Activated CD8-positive, alpha-beta memory T cell treated with anti-CD3 and anti-CD28 coated beads, Interleukin-2, amount 50 U/mL, for 24 hours (primary cell): ENCODE results near the gene IL10RB.
"Not testable (repeated sequence)": the region's sequence is repeated elsewhere in the genome, so short reads cannot be mapped to it uniquely, and the experiment has no call there.

Experiments used
- DNase-seq: peaks from one replicate; pipeline ENCODE4 v3.0.0-alpha.2; 2020; ENCODE audit errors: extremely low read depth

The IL10RB gene

DNA sequence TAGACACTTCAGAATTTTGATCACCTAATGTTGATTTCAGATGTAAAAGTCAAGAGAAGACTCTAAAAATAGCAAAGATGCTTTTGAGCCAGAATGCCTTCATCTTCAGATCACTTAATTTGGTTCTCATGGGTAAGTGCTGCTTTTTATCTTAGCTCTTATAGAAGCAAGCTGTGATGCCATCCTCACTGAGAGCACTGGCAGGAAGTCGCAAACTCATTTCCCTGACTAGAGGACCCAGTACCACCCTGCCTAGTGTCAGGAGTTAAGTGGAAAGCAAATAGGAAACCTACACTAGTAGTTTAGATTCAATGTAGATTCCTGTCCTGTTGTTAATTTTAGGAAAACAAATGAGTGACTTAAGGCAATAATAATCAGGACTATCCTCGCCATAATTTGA lies 24.3 kb upstream of the IL10RB start:
- DNase-seq = no peak

DNA sequence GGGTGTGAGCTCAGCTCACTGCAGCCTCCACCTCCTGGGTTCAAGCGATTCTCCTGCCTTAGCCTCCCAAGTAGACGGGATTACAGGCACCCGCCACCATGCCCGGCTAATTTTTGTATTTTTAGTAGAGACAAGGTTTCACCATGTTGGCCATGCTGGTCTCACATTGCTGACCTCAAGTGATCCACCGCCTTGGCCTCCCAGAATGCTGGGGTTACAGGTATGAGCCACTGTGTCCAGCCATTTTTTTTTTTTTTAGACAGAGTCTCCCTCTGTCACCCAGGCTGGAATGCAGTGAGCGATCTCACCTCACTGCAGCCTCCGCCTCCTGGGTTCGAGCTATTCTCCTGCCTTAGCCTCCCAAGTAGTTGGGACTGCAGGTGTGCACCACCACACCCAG lies 23.3 kb upstream of the IL10RB start:
- not testable (repeated sequence) for DNase-seq

GRCh38 chr21:33244082-33244778 lies 21.9 kb upstream of the IL10RB start:
- DNase-seq = no peak

GRCh38 chr21:33244779-33245105 lies 21.4 kb upstream of the IL10RB start:
- DNase-seq = no peak

DNA sequence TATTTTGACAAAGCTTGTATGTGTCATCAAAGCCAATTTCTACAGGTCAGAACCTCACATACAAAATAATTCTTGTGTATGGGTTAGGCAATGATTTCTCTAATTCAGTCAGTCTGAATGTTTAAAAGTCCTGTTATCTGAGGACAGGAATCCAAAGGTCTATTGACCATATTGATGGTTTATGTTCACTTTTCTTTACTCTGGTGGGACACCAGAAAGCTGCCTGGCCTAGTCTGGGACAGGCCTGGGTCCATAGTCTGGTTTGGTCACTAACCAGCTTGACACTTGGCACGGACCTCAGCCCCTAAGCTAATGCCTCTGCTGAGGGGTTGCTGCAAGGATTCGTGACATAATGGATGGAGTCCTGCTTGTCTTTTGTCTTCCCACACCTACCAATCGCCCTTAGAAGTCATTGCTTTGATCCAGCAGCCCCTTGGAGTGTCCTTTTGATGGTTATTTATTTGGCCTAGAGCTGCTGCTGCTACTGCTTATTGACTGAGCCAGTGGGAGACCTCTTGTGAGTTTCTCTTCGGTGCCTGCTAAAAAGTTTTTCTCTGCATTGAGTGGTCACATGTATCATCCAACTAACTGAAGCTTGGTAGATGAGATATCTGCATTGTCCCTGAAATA lies 20.8 kb upstream of the IL10RB start:
- no peak for DNase-seq

DNA sequence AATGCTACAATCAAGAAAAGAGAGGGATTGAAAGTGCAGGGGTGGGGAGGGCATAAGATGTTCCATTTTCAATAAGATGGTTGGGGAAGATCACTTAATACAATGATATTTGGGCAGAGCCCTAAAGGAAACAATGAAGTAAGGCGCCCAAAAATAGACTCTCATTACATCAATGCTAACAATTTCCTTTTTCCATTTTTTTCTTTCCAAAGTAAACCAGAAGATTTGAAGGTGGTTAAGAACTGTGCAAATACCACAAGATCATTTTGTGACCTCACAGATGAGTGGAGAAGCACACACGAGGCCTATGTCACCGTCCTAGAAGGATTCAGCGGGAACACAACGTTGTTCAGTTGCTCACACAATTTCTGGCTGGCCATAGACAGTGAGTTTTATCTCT lies 19.7 kb upstream of the IL10RB start:
- no peak for DNase-seq

DNA sequence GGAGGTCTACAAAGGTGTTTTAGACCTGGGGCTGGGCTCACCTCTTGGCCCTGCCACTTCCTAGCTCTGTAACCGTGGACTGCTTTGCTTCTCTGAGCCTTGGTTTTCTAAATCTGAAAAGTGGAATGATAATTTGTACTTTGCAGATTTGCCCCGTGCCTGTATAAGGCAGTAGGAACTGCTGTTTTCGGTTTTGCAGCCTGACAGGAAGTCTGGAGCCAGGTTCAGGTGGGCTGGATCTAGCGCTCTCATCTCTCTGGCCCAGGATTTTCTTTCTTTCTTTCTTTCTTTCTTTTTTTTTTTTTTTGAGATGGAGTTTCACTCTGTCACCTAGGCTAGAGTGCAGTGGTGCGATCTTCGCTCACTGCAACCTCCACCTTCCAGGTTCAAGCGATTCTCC lies 19.2 kb upstream of the IL10RB start:
- no peak for DNase-seq

- DNase-seq = no peak
These were observed 18.6 kb upstream of the IL10RB start for GRCh38 chr21:33247599-33247998.

GRCh38 chr21:33249331-33250002 lies 16.7 kb upstream of the IL10RB start:
- no peak for DNase-seq

- DNase-seq = no peak
These were observed 15.0 kb upstream of the IL10RB start for GRCh38 chr21:33251119-33251518.

GRCh38 chr21:33253382-33253781 lies 12.8 kb upstream of the IL10RB start:
- not testable (repeated sequence) for DNase-seq

DNA sequence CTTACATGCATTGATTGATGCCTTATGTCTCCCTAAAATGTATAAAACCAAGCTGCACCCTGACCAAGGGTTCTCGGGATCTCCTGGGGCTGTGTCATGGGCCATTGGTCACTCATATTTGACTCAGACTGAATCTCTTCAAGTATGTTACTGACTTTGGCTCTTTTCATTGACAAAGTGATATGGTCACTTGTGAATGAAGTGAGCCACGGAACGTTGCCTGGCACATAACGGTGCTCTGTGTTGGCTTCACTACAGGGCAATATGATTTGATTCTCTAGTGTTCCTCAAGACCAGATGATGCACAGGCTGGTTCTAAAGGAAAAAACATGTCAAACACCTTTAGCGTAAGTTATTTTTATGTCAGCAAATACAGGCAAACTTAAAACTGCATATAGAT lies 11.4 kb upstream of the IL10RB start:
- DNase-seq = no peak

GRCh38 chr21:33255404-33255803 lies 10.8 kb upstream of the IL10RB start:
- DNase-seq = no peak

DNA sequence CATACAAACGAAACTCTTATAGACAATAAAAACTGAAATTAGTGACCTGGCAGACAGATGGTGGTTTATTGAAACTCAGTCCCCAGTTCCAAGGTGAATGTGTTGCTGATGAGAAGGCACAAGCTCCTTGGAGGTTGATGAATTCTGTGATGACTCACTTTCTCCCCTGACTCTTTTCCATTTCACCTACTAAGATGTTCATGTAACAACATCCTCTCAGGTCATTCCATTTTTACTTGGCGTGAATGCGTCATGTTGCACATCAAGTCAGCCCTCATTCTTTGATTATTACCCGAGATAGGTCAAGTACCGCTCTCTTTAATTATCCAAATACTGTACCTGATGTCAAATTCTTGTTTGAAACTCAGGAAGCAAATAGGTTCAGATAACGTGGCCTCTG lies 10.1 kb upstream of the IL10RB start:
- no peak for DNase-seq

GRCh38 chr21:33257094-33257803 lies 8.9 kb upstream of the IL10RB start:
- DNase-seq = no peak

- DNase-seq = no peak
These were observed 7.7 kb upstream of the IL10RB start for GRCh38 chr21:33258475-33258874.

DNA sequence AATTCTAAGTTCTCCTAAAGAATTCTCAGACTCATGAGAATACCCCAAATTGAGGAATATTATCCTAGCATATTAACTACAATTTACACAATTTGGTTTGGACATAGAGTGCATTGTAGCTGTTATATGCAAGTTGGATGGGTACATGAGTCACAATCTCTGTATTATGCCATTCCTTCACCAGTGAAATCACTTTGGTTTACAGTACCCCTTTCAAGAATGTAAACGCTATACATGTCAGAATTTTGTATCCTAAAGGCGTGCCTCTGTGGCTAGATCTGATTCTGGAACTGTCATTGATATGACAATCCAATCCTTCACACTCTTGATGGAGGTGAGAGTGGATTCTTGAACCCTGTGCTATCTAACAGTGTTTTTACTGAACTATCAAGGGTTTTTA lies 6.7 kb upstream of the IL10RB start:
- DNase-seq = no peak

- no peak for DNase-seq
These were observed 6.2 kb upstream of the IL10RB start for GRCh38 chr21:33259995-33260394.

DNA sequence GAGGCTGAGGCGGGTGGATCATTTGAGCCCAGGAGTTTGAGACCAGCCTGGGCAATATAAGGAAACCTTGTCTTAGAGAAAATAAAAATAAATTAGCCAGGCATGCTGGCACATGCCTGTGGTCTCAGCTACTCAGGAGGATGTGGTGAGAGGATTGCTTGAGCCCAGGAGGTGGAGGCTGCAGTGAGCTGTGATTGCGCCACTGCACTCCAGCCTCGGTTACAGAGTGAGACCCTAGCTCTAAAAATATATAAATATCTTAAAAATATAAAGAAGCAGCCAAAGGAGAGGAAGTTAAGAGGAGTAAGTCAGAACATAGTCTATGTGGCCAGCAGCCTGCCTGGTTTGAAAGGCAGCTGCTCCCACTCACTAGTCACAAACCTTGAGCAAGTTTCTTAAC lies 4.5 kb upstream of the IL10RB start:
- DNase-seq = no peak

GRCh38 chr21:33262921-33263320 lies 3.2 kb upstream of the IL10RB start:
- DNase-seq = no peak

DNA sequence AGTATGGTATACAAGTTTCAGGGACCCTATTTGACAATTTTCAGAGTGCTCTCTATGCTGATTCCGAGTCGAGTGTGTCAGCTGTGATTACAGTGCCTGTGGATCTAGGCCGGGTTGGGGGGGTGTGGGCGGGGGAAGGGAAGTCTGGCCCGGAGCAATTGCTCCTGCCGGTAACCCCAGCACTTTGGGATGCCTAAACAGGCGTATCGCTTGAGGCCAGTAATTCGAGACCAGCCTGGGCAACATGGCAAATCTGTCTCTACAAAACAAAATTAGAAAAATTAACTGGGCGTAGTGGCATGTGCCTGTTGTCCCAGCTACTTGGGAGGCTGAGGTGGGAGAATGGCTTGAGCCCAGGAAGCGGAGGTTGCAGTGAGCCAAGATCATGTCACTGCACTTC lies 1.6 kb upstream of the IL10RB start:
- DNase-seq = no peak

DNA sequence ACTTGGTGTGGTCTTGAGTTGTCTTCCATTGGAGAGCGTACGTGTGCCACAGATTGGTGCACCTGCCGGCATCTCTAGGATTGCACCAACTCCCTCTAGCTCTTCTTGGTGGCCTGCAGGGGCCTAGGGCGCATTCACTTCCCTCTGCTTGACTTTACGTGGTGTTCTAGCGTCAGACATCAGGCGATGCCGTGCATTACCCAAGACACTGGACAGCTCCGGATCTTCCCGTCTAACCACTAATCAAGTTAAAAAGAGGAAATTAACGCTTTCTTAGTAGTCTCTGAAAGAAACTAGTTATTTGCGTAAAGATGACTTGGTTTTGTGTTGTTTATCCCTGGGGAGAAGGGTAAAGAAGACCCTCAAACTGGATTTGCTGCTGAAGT lies 510 bp upstream of the IL10RB start:
- no peak for DNase-seq

- no peak for DNase-seq
These were observed 595 bp downstream of the IL10RB start for GRCh38 chr21:33266789-33267135.
